RWPE2 (cell line): Measurements from ENCODE around the gene FAM107B.

Experiments used
- ATAC-seq: fragments of 200-7000 bp; cut with Tn5 transposase; 3 replicates; pipeline ENCODE4 v1.9.1; 2021; ENCODE audit warnings: low read depth
- DNase-seq: peaks from one replicate; pipeline ENCODE4 v3.0.0-alpha.2; 2020; ENCODE audit warnings: low spot score
- H3K27ac ChIP-seq: fragments of 450-650 bp; 2 replicates; pipeline ENCODE4 v1.5.1; 2017; ENCODE audit warnings: mild to moderate bottlenecking; ENCODE audit not compliant: poor library complexity, severe bottlenecking
- H3K27me3 ChIP-seq: fragments of 250-450 bp; sonication (Bioruptor Pico); 2 replicates; pipeline ENCODE4 v1.5.1; 2021; ENCODE audit warnings: mild to moderate bottlenecking, moderate library complexity; ENCODE audit not compliant: insufficient read depth, poor library complexity, severe bottlenecking
- H3K36me3 ChIP-seq: fragments of 250-450 bp; sonication (Bioruptor Pico); 2 replicates; pipeline ENCODE4 v1.5.1; 2020; ENCODE audit warnings: low read depth, mild to moderate bottlenecking, moderate library complexity
- H3K4me1 ChIP-seq: fragments of 250-450 bp; sonication (Bioruptor Pico); 2 replicates; pipeline ENCODE4 v1.5.1; 2021; ENCODE audit warnings: mild to moderate bottlenecking, moderate library complexity; ENCODE audit not compliant: insufficient read depth, poor library complexity, severe bottlenecking
- H3K4me3 ChIP-seq: fragments of 250-450 bp; sonication (Bioruptor Pico); 2 replicates; pipeline ENCODE4 v1.5.1; 2021; ENCODE audit warnings: mild to moderate bottlenecking, moderate library complexity; ENCODE audit not compliant: severe bottlenecking
- H3K9me3 ChIP-seq: fragments of 250-450 bp; sonication (Bioruptor Pico); 2 replicates; pipeline ENCODE4 v1.5.1; 2021; ENCODE audit warnings: mild to moderate bottlenecking, moderate library complexity; ENCODE audit not compliant: severe bottlenecking
- CTCF ChIP-seq: fragments of 450-650 bp; IDR thresholded peaks from one replicate; pipeline ENCODE4 v1.5.1; 2017; ENCODE audit warnings: mild to moderate bottlenecking, moderate library complexity; ENCODE audit not compliant: poor library complexity, severe bottlenecking

FAM107B gene

GRCh38 chr10:14581553-14582321 is 193.0 kb downstream of the FAM107B start:
- Histone ChIP-seq H3K9me3 (no peaks in the 10 kb centered on the region), H3K27ac (no peak overlapping the region), H3K36me3 (no peaks in the 10 kb centered on the region), H3K4me3 (no peak overlapping the region), H3K27me3 (no peaks in the 10 kb centered on the region), H3K4me1 (no peaks in the 10 kb centered on the region)
- no peak for DNase-seq
- no peak for ATAC-seq
- TF ChIP-seq CTCF = no peak

GRCh38 chr10:14580671-14581332 is 193.9 kb downstream of the FAM107B start:
- Histone ChIP-seq H3K9me3 (no peaks in the 10 kb centered on the region), H3K4me3 (no peak overlapping the region), H3K27me3 (no peaks in the 10 kb centered on the region), H3K4me1 (no peaks in the 10 kb centered on the region), H3K27ac (no peak overlapping the region), H3K36me3 (no peaks in the 10 kb centered on the region)
- ATAC-seq (no peak), DNase-seq (no peak)
- TF ChIP-seq CTCF = no peak

- no peak for DNase-seq
- no peak overlapping the region for H3K27ac ChIP-seq
- H3K36me3 ChIP-seq = no peaks in the 10 kb centered on the region
- no peaks in the 10 kb centered on the region for H3K9me3 ChIP-seq
- TF ChIP-seq CTCF = no peak
- H3K27me3 ChIP-seq = no peaks in the 10 kb centered on the region
- no peaks in the 10 kb centered on the region for H3K4me1 ChIP-seq
- H3K4me3 ChIP-seq = no peak overlapping the region
- ATAC-seq = no peak
These were observed 195.3 kb downstream of the FAM107B start for GRCh38 chr10:14579405-14579804.

GRCh38 chr10:14578060-14578952 is 196.4 kb downstream of the FAM107B start:
- H3K4me1 ChIP-seq = peaks cover 3% of the 10 kb centered on the region
- peak overlapping the region; percentile 6 for H3K27ac ChIP-seq
- H3K9me3 ChIP-seq = no peaks in the 10 kb centered on the region
- H3K4me3 ChIP-seq = no peak overlapping the region
- no peaks in the 10 kb centered on the region for H3K36me3 ChIP-seq
- no peak for TF ChIP-seq CTCF
- ATAC-seq (peak; percentile 38), DNase-seq (no peak)
- no peaks in the 10 kb centered on the region for H3K27me3 ChIP-seq
